Embryonic facial prominence (tissue), 1 donor: ENCODE measurements around the gene ACACA.
"Not testable (repeated sequence)": the region's sequence is repeated elsewhere in the genome, so short reads cannot be mapped to it uniquely, and the experiment has no call there.

Source experiments
- DNase-seq: peaks from one replicate; pipeline ENCODE4 v3.0.0-alpha.2; 2016; ENCODE audit errors: extremely low spot score

Gene ACACA

DNA sequence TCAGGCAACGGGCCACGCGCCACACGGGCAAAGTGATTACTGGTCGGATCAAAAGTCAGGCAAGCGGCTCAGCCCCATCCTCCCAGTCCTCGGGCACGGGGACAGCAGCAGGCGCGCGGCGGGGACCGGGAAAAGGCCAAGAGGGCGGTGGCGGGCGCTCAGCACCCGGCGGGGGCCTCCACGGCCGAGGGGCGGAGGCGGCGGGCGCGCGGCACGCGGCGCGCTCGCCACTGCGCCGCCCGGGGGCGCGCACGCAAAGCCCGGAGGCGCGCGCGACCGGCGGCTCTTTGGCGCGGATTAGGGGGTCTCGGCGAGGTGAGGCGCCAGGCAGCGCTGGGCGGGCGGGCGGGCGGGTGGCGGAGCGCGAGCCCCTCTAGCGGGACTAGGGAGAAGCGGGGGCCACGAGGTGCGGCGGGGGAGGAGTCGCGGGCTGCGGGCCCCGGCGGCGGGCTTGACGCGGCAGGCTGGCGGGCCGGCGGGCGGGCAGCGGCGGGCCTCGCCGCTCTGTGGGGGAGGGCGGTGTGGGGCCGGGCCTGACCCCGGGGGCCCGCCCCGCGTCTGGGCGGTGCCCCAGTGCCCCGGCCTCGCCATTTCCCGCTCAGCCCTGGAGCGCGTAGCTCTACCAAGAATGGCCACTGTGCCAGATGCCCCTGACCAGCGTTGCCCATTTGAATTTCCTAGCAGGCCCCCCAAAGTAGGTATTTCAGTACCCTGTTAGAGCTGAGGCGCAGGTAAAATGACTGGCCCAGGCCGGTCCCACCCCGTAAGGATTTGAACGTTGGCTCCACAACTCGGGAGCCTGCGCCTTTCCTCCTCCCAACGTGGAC is at the start of gene ACACA, which contains the start of gene TADA2A:
ACACA (minus strand) TSS at position 202 of the 827 bp plus-strand sequence. CDS start 537 bp downstream, outside the sequence.
TADA2A (plus strand) TSS at position 252 of the 827 bp plus-strand sequence. CDS start 4,480 bp downstream, outside the sequence.
- DNase-seq = peak; percentile 20

GRCh38 chr17:37450112-37450511 is 43.5 kb upstream of the ACACA start:
- peak; percentile 11 for DNase-seq

DNA sequence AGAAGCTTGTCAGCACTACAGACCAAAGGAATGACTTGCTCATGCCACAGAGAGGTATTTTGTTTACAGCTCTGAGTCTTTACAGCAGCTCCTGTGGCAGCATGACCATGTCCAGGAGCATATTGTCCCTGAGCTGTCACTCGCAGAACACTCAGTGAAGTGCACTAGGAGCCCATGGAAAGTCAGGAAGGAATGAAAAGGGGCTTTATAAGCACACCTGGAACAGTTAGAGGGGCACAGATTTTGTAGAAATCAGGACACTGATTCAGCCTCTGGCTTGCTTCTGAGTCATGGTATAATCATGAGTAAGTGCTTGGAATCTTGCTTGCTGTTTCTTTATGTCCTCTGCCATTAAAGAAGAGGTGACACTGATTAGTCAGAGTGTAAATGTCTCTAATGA is 41.0 kb upstream of the ACACA start:
- DNase-seq = no peak

GRCh38 chr17:37446027-37446426 is 39.4 kb upstream of the ACACA start:
- no peak for DNase-seq

GRCh38 chr17:37441369-37442014 is 34.9 kb upstream of the ACACA start:
- not testable (repeated sequence) for DNase-seq

GRCh38 chr17:37440424-37440823 is 33.8 kb upstream of the ACACA start:
- no peak for DNase-seq

DNA sequence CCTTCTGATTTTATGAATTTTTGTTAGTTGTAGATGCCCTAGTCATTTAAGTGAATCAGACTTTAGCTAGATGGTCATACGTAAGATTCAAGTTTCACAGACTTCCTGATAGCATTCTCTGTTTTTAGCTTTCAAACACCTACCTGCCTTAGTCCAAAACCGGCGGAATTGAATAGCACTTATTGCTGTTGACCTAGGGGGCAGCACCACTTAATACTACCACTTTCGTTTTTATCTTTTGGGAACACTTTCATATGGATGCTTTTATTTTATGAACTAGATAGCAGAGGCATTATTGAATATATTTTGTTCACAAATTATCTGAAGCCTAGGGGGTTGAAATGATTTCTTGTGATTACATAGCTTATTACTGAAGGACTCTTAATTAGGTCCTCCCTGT is 31.5 kb upstream of the ACACA start:
- no peak for DNase-seq

- DNase-seq = no peak
Measured at GRCh38 chr17:37432671-37433070, 26.0 kb upstream of the ACACA start.

DNA sequence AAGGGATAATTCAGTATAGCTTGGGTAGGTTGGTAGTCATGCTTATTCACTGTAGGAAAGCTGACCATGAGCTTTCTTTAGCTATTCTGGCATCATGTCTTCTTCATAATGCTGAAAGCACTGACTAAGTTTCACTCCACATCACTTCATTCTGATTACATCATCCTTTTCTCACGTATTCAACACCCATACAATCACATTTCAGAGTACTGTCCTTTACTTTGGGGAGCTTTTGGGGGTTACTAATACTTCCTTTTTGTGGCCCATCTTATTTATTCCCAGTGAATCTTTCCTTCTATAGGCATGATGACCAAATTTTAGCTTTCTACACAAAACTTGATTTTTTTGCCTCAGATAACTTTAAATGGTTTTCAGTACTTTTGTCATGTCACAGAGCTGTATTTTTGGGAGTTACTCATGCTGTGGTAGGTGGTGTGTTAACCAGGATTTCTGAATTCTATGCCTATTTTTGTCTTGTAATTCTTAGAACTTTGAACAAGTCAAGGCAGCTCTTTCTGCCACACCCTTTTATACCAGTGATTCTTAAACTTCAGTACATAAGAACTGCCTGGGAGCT is 23.5 kb upstream of the ACACA start:
- DNase-seq = no peak

- no peak for DNase-seq
Measured at GRCh38 chr17:37429453-37429852, 22.8 kb upstream of the ACACA start.

- no peak for DNase-seq
Measured at GRCh38 chr17:37429039-37429438, 22.4 kb upstream of the ACACA start.

DNA sequence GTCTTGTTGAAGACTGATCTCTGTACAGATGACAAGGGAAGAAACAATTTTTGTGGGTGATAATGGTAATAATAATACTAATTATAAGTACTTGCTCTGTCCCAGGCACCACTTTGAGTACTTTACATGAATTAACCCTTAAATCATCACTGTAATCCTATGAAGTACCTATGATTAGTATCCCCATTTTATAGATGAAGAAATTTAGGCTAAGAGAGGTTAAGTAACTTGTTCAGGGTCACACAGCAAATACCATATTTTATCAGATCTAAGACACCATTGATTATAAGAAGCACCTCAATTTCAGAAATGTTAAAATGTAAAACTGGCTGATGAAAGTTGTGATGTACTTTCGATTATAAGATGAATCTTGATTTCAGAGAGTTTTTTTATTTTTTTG is 18.6 kb upstream of the ACACA start:
- no peak for DNase-seq

DNA sequence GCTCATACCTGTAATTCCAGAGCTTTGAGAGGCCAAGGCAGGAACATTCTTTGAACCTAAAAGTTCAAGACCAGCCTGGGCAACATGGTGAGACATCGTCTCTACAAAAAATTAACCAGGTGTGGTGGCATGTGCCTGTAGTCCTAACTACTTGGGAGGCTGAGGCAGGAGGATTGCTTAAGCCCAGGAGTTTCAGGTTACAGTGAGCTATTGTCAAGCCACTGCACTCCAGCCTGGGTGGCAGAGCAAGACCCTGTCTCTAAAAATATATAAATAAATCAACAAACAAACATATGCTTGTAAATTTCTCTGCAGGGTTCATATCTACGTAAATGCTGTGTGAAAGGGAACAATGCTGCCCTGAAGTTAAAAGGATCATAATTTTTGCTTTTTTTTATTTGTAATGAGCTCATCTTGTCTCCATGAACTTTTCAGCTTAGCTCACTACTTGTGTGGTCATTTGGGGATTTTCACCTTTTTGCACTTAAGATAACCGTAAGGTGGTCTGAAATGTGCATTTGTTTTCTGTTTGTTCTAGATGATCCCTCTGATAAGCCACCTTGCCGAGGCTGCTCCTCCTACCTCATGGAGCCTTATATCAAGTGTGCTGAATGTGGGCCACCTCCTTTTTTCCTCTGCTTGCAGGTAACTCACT is 16.5 kb upstream of the ACACA start:
- no peak for DNase-seq

DNA sequence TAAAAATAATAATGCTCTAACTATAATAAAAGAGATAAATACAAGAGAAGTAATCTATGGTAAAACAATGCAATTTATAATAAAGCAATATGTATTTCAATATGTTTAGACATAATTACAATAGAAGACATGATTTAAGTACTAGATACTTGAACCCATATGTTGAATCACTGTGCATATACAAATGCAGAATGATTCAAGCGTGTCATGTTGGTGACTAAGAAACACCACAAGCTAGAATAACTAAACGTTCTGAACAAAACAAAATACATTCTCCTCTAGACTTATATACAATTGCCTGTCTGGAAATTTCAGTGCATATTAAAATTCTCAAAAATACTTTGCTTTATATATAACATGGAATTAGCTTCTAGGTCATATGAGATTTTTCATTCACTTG is 11.2 kb upstream of the ACACA start:
- DNase-seq = no peak

GRCh38 chr17:37413875-37414519 is 7.4 kb upstream of the ACACA start:
- DNase-seq = no peak

DNA sequence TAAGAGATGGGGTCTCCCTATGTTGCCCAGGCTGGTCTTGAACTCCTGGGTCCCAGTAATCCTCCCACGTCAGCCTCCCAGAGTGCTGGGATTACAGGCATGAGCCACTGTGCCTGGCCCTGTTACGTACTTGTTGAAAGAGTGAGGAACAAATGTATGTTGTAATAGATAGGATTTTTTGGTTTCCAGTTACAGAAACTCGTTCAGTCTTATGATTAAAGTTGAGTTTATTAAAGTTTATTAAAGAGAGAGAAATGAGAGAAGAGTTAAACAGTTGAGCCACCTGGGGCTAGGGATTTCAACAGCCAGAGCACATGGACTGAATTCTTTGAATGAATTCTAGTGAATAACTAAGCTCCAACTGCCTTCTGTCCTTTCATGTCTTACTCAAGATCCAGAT is 3.7 kb upstream of the ACACA start:
- no peak for DNase-seq

DNA sequence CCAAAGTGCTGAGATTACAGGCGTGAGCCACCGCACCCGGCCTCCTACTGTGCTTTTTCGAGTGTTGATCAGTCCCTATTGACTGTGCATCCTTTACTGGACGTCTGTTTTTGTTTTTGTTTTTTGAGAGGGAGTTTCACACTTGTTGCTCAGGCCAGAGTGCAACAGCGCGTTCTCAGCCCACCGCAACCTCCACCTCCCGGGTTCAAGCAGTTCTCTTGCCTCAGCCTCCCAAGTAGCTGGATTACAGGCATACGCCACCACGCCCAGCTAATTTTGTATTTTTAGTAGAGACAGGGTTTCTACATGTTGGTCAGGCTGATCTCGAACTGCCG is 1.5 kb upstream of the ACACA start:
- DNase-seq = not testable (repeated sequence)

- DNase-seq = no peak
Measured at GRCh38 chr17:37405955-37406634, 541 bp downstream of the ACACA start.

GRCh38 chr17:37405522-37405921 is 1.1 kb downstream of the ACACA start:
- not testable (repeated sequence) for DNase-seq

DNA sequence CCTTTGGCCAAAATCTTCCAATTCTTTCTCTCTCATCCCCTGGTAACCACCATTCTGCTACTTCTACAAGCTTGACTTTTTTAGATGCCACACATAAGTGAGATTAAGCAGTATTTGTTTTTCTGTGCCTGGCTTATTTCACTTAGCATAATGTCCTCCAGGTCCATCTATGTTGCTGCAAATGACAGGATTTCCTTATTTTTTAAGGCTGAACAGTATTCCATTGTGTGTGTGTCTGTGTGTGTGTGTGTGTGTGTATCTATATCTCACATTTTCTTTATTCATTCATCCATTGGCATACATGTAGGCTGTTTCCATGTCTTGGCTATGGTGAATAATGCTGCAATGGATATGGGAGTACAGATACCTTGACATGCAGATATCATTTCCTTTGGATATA is 6.1 kb downstream of the ACACA start:
- no peak for DNase-seq

GRCh38 chr17:37399265-37399803 is 7.3 kb downstream of the ACACA start:
- no peak for DNase-seq
